Measurements from ENCODE around the gene ERGIC1.

The ERGIC1 gene

DNA sequence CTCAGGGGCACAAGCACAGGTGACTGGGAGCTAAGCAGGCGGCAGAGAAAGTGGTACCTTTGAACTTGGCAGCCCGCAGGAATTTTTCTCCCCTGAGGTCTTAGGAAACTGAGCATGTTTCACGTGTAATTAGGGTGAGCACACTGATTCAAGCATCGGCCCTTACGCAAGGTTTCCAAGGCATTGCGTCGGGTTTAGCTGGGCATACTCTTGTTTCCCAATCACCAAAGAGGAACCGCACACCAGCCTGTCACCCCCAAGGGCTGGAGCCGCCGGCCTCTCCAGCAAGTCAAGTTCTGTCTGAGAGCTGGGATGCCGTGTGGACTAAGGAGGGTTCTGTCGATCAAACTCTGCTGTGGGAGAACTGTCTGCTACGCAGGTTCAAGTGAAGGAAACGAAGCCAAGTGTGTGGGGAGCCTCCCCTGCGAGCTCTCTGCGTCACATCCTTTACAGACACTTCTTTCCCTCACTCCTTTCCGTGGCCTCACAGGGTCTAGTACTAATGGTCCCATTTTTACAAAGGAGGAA, 53.0 kb downstream of the ERGIC1 start:
- no peak overlapping the region for H2AK5ac ChIP-seq (ENCODE audit: low read depth, low read length)

DNA sequence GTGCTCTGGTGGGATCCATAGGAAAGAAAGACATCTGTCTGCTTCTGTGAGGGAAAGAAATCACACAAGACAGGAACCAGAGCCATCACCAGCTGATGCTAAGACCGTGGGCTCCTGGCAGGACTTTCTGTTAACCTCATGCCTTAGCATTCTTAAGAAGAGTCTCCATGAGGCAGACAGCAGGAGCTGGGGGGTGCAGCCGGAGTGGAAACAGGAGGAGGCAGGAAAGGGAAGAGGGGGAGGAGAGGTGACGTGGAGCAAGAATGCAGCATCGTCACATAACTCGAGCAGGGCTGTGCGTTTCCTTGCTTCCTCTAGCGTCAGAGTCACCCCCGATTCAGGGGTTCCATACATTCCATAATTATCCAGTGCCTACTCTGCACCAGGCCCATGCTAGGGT, 53.6 kb downstream of the ERGIC1 start:
- no peak overlapping the region for H3K4ac ChIP-seq (ENCODE audit: low read length)
- H2BK120ac ChIP-seq (ENCODE audit: low read depth, low read length) = no peak overlapping the region
- no peak overlapping the region for H2BK12ac ChIP-seq (ENCODE audit: low read length)
- no peaks in the 10 kb centered on the region for H3K27me3 ChIP-seq (ENCODE audit: control insufficient read depth in 3 of 3, insufficient read depth in 3 of 3, low read depth in 1 of 3, low read length in 3 of 3)
- no peak overlapping the region for H4K8ac ChIP-seq (ENCODE audit: low read depth, low read length)
- peaks cover 1 to 6% of the 10 kb centered on the region in 2 donors for H3K4me1 ChIP-seq (ENCODE audit: control insufficient read depth in 2 of 2, insufficient read depth in 1 of 2, low read depth in 1 of 2, low read length in 2 of 2)
- no peak overlapping the region for H3K9ac ChIP-seq (ENCODE audit: low read depth, low read length, poor library complexity)
- H3K14ac ChIP-seq (ENCODE audit: low read length) = no peak overlapping the region
- no peak overlapping the region for H2BK15ac ChIP-seq (ENCODE audit: low read length)
- peaks cover 4% of the 10 kb centered on the region for H3K79me1 ChIP-seq (ENCODE audit: low read depth, low read length)
- DNase-seq (ENCODE audit: low spot score) = no peak
- H3K23ac ChIP-seq (ENCODE audit: low read depth, low read length, poor library complexity) = no peak overlapping the region
- H3K4me3 ChIP-seq (ENCODE audit: low read length in 2 of 2) = no peak overlapping the region
- H2BK5ac ChIP-seq (ENCODE audit: low read length) = no peak overlapping the region
- no peak overlapping the region for H3K4me2 ChIP-seq (ENCODE audit: insufficient read depth, low read length, poor library complexity, severe bottlenecking)
- no CpG with 5 or more reads among the region's 8 CpGs for WGBS, 2 donors (ENCODE audit: extremely low coverage in 2 of 2, insufficient read length in 2 of 2, insufficient replicate concordance in 1 of 2)
- no peaks in the 10 kb centered on the region for H3K9me3 ChIP-seq (replicated peaks in 1 of 2; ENCODE audit: control insufficient read depth in 2 of 2, insufficient read depth in 1 of 2, low read depth in 1 of 2, low read length in 2 of 2)
- no peak overlapping the region for H3K27ac ChIP-seq (replicated peaks; ENCODE audit: low read length)
- no peak overlapping the region for H4K91ac ChIP-seq (ENCODE audit: low read depth, low read length, poor library complexity)
- H2AK5ac ChIP-seq (ENCODE audit: low read depth, low read length) = no peak overlapping the region
- H2AFZ ChIP-seq (ENCODE audit: low read length) = no peak overlapping the region
- H3K18ac ChIP-seq (ENCODE audit: low read length) = no peak overlapping the region
- peaks cover 7 to 44% of the 10 kb centered on the region in 2 donors for H3K36me3 ChIP-seq (replicated peaks in 1 of 2; ENCODE audit: control insufficient read depth in 2 of 2, insufficient read depth in 2 of 2, low read length in 2 of 2)

More for the DNA sequence above, 53.0 kb downstream of the ERGIC1 start:
- Histone ChIP-seq H3K4ac (ENCODE audit: low read length) (no peak overlapping the region), H2BK5ac (ENCODE audit: low read length) (no peak overlapping the region), H2BK15ac (ENCODE audit: low read length) (no peak overlapping the region), H3K23ac (ENCODE audit: low read depth, low read length, poor library complexity) (no peak overlapping the region), H4K8ac (ENCODE audit: low read depth, low read length) (no peak overlapping the region), H3K4me2 (ENCODE audit: insufficient read depth, low read length, poor library complexity, severe bottlenecking) (no peak overlapping the region), H3K27ac (replicated peaks; ENCODE audit: low read length) (no peak overlapping the region), H3K27me3 (ENCODE audit: control insufficient read depth in 3 of 3, insufficient read depth in 3 of 3, low read depth in 1 of 3, low read length in 3 of 3) (no peaks in the 10 kb centered on the region), H3K9me3 (replicated peaks in 1 of 2; ENCODE audit: control insufficient read depth in 2 of 2, insufficient read depth in 1 of 2, low read depth in 1 of 2, low read length in 2 of 2) (no peaks in the 10 kb centered on the region), H3K18ac (ENCODE audit: low read length) (peak overlapping the region; percentile 40), H2AFZ (ENCODE audit: low read length) (no peak overlapping the region), H2BK12ac (ENCODE audit: low read length) (no peak overlapping the region), H3K79me1 (ENCODE audit: low read depth, low read length) (peaks cover 4% of the 10 kb centered on the region), H3K36me3 (replicated peaks in 1 of 2; ENCODE audit: control insufficient read depth in 2 of 2, insufficient read depth in 2 of 2, low read length in 2 of 2) (peaks cover 7 to 44% of the 10 kb centered on the region in 2 donors), H3K9ac (ENCODE audit: low read depth, low read length, poor library complexity) (no peak overlapping the region), H2BK120ac (ENCODE audit: low read depth, low read length) (no peak overlapping the region), H3K14ac (ENCODE audit: low read length) (no peak overlapping the region), H4K91ac (ENCODE audit: low read depth, low read length, poor library complexity) (no peak overlapping the region), H3K4me1 (ENCODE audit: control insufficient read depth in 2 of 2, insufficient read depth in 1 of 2, low read depth in 1 of 2, low read length in 2 of 2) (peaks cover 1 to 6% of the 10 kb centered on the region in 2 donors), H3K4me3 (ENCODE audit: low read length in 2 of 2) (no peak overlapping the region)
- DNase-seq (ENCODE audit: low spot score) = no peak
- no CpG with 5 or more reads among the region's 17 CpGs for WGBS, 2 donors (ENCODE audit: extremely low coverage in 2 of 2, insufficient read length in 2 of 2, insufficient replicate concordance in 1 of 2)

DNA sequence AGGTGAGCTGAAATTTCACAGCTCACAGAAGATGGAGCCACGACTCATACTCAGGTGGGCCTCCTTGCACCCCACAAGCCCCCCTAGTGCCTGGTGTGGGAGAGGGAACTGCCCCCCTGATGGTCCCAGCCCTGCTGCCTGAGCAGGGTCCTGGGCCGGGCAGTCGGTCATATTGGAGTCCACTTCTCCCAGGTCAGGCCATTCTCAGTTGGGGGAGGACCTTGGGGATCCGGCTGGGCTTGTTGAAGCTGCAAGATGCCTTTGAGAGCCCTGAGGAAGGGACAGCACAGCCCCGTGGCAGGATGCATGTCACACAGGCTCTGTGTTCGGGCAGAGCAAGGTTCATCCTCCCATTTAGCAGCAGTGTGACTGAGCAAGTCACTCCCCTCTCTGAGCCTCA, 56.6 kb downstream of the ERGIC1 start:
- DNase-seq (ENCODE audit: low spot score) = no peak
- Histone ChIP-seq H3K36me3 (replicated peaks in 1 of 2; ENCODE audit: control insufficient read depth in 2 of 2, insufficient read depth in 2 of 2, low read length in 2 of 2) (peaks cover 7 to 47% of the 10 kb centered on the region in 2 donors), H3K4me1 (ENCODE audit: control insufficient read depth in 2 of 2, insufficient read depth in 1 of 2, low read depth in 1 of 2, low read length in 2 of 2) (peaks cover 1 to 6% of the 10 kb centered on the region in 2 donors), H3K4ac (ENCODE audit: low read length) (no peak overlapping the region), H3K4me2 (ENCODE audit: insufficient read depth, low read length, poor library complexity, severe bottlenecking) (no peak overlapping the region), H3K27me3 (ENCODE audit: control insufficient read depth in 3 of 3, insufficient read depth in 3 of 3, low read depth in 1 of 3, low read length in 3 of 3) (no peaks in the 10 kb centered on the region), H3K9me3 (replicated peaks in 1 of 2; ENCODE audit: control insufficient read depth in 2 of 2, insufficient read depth in 1 of 2, low read depth in 1 of 2, low read length in 2 of 2) (no peaks in the 10 kb centered on the region), H3K4me3 (ENCODE audit: low read length in 2 of 2) (no peak overlapping the region), H3K79me1 (ENCODE audit: low read depth, low read length) (peaks cover 4% of the 10 kb centered on the region), H3K14ac (ENCODE audit: low read length) (no peak overlapping the region), H2AFZ (ENCODE audit: low read length) (no peak overlapping the region), H3K23ac (ENCODE audit: low read depth, low read length, poor library complexity) (no peak overlapping the region), H3K18ac (ENCODE audit: low read length) (no peak overlapping the region), H2BK12ac (ENCODE audit: low read length) (no peak overlapping the region), H3K27ac (replicated peaks; ENCODE audit: low read length) (no peak overlapping the region), H2AK5ac (ENCODE audit: low read depth, low read length) (no peak overlapping the region), H2BK5ac (ENCODE audit: low read length) (no peak overlapping the region), H4K91ac (ENCODE audit: low read depth, low read length, poor library complexity) (no peak overlapping the region), H2BK120ac (ENCODE audit: low read depth, low read length) (no peak overlapping the region), H2BK15ac (ENCODE audit: low read length) (no peak overlapping the region), H4K8ac (ENCODE audit: low read depth, low read length) (no peak overlapping the region), H3K9ac (ENCODE audit: low read depth, low read length, poor library complexity) (no peak overlapping the region)
- no CpG with 5 or more reads among the region's 6 CpGs for WGBS, 2 donors (ENCODE audit: extremely low coverage in 2 of 2, insufficient read length in 2 of 2, insufficient replicate concordance in 1 of 2)

DNA sequence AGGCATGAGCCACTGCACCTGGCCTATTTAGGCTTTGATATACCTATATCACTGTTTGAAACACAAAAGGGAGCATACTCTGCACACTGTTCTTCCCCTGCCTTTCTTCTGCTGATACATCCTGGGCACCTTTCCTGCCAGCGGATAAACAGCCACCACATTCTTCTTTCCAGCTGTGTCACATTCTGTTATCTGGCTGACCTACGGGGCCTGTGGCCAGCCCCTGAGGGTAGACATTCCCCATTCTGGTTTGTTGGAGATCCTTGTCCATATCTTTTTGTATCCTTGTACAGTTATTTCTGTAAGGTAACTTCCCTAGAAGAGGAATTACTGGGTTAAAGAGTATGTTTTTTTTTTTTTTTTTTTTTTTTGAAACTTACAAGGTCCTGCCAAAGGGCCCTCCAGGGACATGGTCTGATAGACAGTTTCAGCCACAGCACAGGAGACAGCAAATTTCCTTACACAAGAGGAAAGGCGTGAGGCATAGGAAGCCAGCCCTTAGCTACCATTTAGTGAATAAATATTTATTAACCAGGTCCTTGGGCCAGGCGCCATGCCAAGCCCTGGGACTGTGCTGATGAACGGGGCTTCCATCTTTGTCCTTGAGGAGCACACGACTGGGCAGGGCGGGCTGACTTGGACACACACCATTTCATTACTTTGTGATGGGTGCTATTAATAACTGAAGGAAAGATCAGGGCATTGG, 57.8 kb downstream of the ERGIC1 start:
- no peak overlapping the region for H3K9ac ChIP-seq (ENCODE audit: low read depth, low read length, poor library complexity)

More for the DNA sequence above, 57.8 kb downstream of the ERGIC1 start:
- no peak overlapping the region for H3K18ac ChIP-seq (ENCODE audit: low read length)
- H4K91ac ChIP-seq (ENCODE audit: low read depth, low read length, poor library complexity) = no peak overlapping the region
- no peak overlapping the region for H2BK15ac ChIP-seq (ENCODE audit: low read length)
- no peak overlapping the region for H3K4ac ChIP-seq (ENCODE audit: low read length)
- H3K79me1 ChIP-seq (ENCODE audit: low read depth, low read length) = peaks cover 4% of the 10 kb centered on the region
- H2BK5ac ChIP-seq (ENCODE audit: low read length) = no peak overlapping the region
- no peak overlapping the region for H3K4me3 ChIP-seq (ENCODE audit: low read length in 2 of 2)
- H3K23ac ChIP-seq (ENCODE audit: low read depth, low read length, poor library complexity) = no peak overlapping the region
- no peak overlapping the region for H4K8ac ChIP-seq (ENCODE audit: low read depth, low read length)
- no peaks in the 10 kb centered on the region for H3K27me3 ChIP-seq (ENCODE audit: control insufficient read depth in 3 of 3, insufficient read depth in 3 of 3, low read depth in 1 of 3, low read length in 3 of 3)
- no peak overlapping the region for H2AFZ ChIP-seq (ENCODE audit: low read length)
- H3K9me3 ChIP-seq (replicated peaks in 1 of 2; ENCODE audit: control insufficient read depth in 2 of 2, insufficient read depth in 1 of 2, low read depth in 1 of 2, low read length in 2 of 2) = no peaks in the 10 kb centered on the region
- no peak overlapping the region for H3K4me2 ChIP-seq (ENCODE audit: insufficient read depth, low read length, poor library complexity, severe bottlenecking)
- H3K27ac ChIP-seq (replicated peaks; ENCODE audit: low read length) = no peak overlapping the region
- no peak for DNase-seq (ENCODE audit: low spot score)
- H3K14ac ChIP-seq (ENCODE audit: low read length) = no peak overlapping the region
- no peak overlapping the region for H2BK12ac ChIP-seq (ENCODE audit: low read length)
- no peak overlapping the region for H2BK120ac ChIP-seq (ENCODE audit: low read depth, low read length)
- peaks cover 7 to 51% of the 10 kb centered on the region in 2 donors for H3K36me3 ChIP-seq (replicated peaks in 1 of 2; ENCODE audit: control insufficient read depth in 2 of 2, insufficient read depth in 2 of 2, low read length in 2 of 2)
- no peak overlapping the region for H2AK5ac ChIP-seq (ENCODE audit: low read depth, low read length)
- H3K4me1 ChIP-seq (ENCODE audit: control insufficient read depth in 2 of 2, insufficient read depth in 1 of 2, low read depth in 1 of 2, low read length in 2 of 2) = peaks cover 5 to 6% of the 10 kb centered on the region in 2 donors
- no CpG with 5 or more reads among the region's 7 CpGs for WGBS, 2 donors (ENCODE audit: extremely low coverage in 2 of 2, insufficient read length in 2 of 2, insufficient replicate concordance in 1 of 2)
